Hematopoietic multipotent progenitor cell treated with erythropoietin and hydrocortisone succinate and interleukin-3 and kit ligand, for 15 days (in vitro differentiated cells): ENCODE measurements around the gene SERBP1.

Experiments
- DNase-seq: peaks from one replicate; pipeline ENCODE4 v3.0.0-alpha.2; 2015; ENCODE audit warnings: low spot score

SERBP1 gene

DNA sequence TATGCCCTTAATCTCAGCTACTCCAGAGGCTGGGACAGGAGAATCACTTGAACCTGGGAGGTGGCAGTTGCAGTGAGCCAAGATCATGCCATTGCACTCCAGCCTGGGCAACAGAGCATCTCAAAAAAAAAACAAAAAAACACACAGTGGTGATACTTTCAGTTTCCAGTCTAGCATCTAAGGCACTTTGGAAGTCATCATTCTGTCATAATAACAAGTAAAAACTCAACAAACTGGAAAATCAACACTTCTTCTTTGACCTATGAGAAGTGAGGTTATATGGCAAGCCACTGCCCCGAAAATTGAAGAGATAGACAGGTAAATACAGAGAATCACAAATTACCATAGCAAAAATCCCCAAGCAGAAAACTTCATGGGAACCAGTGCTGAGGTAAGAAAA is 70.6 kb downstream of the SERBP1 start:
- DNase-seq: no peak
